Measurements from ENCODE around the gene SNRPA1.

Gene SNRPA1

GRCh38 chr15:101277943-101278564, 17.0 kb downstream of the SNRPA1 start:
- peaks cover 18 to 54% (median 36%) of the 10 kb centered on the region in 4 experiments for H3K36me3 ChIP-seq (ENCODE audit: control insufficient read depth in 4 of 4, insufficient read depth in 4 of 4, low read length in 3 of 4)
- H3K27ac ChIP-seq (ENCODE audit: insufficient read depth in 1 of 2, low read depth in 1 of 2, low read length in 2 of 2, poor library complexity in 1 of 2, severe bottlenecking in 2 of 2) = no peak overlapping the region
- CTCF ChIA-PET = interaction anchor here (1.2 to 3.2 kb wide), 2 partner anchors 11 to 363 kb away, joined by 4 to 25 read pairs; no protein-coding TSS in a partner anchor
- 94% methylated on average over 7 of the region's 12 CpGs for WGBS (ENCODE audit: insufficient coverage)
- H3K4me1 ChIP-seq (ENCODE audit: control extremely low read depth in 1 of 4, control insufficient read depth in 4 of 4, insufficient read depth in 4 of 4, low read length in 3 of 4) = peaks cover 5 to 16% (median 14%) of the 10 kb centered on the region in 4 experiments
- H3K9me3 ChIP-seq (ENCODE audit: control extremely low read depth in 1 of 5, control insufficient read depth in 4 of 5, insufficient read depth in 2 of 5, low read depth in 1 of 5, low read length in 4 of 5) = no peaks in the 10 kb centered on the region
- DNase-seq = no peak
- no peaks in the 10 kb centered on the region for H3K27me3 ChIP-seq (replicated peaks in 2 of 5; ENCODE audit: control insufficient read depth in 4 of 5, insufficient read depth in 5 of 5, low read length in 4 of 5)
- H3K4me3 ChIP-seq (ENCODE audit: control insufficient read depth in 1 of 7, extremely low read depth in 1 of 7, insufficient read depth in 4 of 7, low read depth in 2 of 7, low read length in 6 of 7) = peak overlapping the region in 6 of 7 experiments; percentile 80 to 98 (median 93)
- POLR2A ChIA-PET = interaction anchor here (0.6 to 1.1 kb wide), 2 partner anchors 17 to 230 kb away, joined by 3 read pairs; partner anchors contain the start of gene SNRPA1

DNA sequence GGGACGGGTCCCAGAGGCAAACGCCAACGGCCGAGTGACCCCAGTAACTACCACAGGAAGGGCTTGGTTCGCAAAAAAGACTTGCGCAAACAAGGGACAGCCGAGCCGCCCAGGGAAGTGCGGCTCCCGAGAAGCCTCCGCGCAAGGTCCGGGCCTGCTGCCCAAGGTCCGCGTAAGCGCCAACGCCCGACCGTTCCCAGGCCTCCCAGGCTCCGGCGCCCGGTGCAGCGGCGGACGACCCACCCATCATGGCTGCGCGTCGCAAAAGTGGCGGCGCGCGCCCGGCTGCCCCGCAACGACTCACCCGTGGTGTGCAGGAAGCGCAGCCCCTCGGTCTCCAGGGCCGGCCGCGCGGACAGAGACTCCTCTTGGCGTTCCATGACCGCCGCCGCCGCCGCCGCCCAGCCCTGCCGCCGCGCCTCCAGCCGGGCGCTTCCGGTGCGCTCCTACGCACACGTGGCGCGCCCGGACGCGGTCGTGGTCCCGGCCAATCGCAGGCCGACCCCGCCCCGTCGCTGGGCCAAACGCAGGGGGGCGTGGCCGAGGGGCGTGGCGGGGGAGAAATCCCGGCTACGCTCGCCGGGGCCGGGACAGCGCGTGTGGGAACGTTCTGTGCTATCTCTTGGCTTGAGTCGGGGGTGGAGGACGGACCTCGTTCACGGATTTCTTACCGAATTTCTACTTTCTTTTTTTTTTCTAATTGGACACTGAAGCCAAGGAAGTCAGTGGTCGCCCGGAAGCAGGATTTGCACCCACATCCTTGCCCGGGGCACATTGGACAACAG, 17.8 kb downstream of the SNRPA1 start, which contains the start of gene SELENOS:
TSS of gene SELENOS (minus strand) at position 448 of the 785 bp plus-strand sequence. CDS start at position 380, 68 bp downstream.
- Histone ChIP-seq H3K27ac (ENCODE audit: insufficient read depth in 1 of 2, low read depth in 1 of 2, low read length in 2 of 2, poor library complexity in 1 of 2, severe bottlenecking in 2 of 2) (peak within 1 kb of the TSS; percentile 74 to 85), H3K4me1 (ENCODE audit: control extremely low read depth in 1 of 4, control insufficient read depth in 4 of 4, insufficient read depth in 4 of 4, low read length in 3 of 4) (peaks cover 5 to 16% (median 14%) of the 10 kb centered on the region in 4 experiments), H3K9me3 (ENCODE audit: control extremely low read depth in 1 of 5, control insufficient read depth in 4 of 5, insufficient read depth in 2 of 5, low read depth in 1 of 5, low read length in 4 of 5) (no peaks in the 10 kb centered on the region), H3K4me3 (ENCODE audit: control insufficient read depth in 1 of 7, extremely low read depth in 1 of 7, insufficient read depth in 4 of 7, low read depth in 2 of 7, low read length in 6 of 7) (peak within 1 kb of the TSS; percentile 68 to 98 (median 92)), H3K27me3 (replicated peaks in 2 of 5; ENCODE audit: control insufficient read depth in 4 of 5, insufficient read depth in 5 of 5, low read length in 4 of 5) (no peaks in the 10 kb centered on the region), H3K36me3 (ENCODE audit: control insufficient read depth in 4 of 4, insufficient read depth in 4 of 4, low read length in 3 of 4) (peaks cover 23 to 54% (median 39%) of the 10 kb centered on the region in 4 experiments)
- DNase-seq = peak; percentile 83 to 87 (median 84)
- WGBS (ENCODE audit: insufficient coverage) = under 1% methylated on average over 90 of the region's 91 CpGs
- ChIA-PET POLR2A (no interaction called here), CTCF (interaction anchor here (0.9 to 1.0 kb wide), 3 partner anchors 9 to 363 kb away, joined by 3 to 8 read pairs (median 5); no protein-coding TSS in a partner anchor)

- DNase-seq = peak; percentile 48 to 81 (median 73)
- ChIA-PET POLR2A (interaction anchor here (1.1 kb wide), 1 partner anchor 11 kb away, joined by 3 read pairs; no protein-coding TSS in a partner anchor), CTCF (interaction anchor here (0.6 to 1.3 kb wide), 9 partner anchors 9 to 371 kb away, joined by 3 to 8 read pairs (median 4); no protein-coding TSS in a partner anchor)
- H3K27ac ChIP-seq (ENCODE audit: insufficient read depth in 1 of 2, low read depth in 1 of 2, low read length in 2 of 2, poor library complexity in 1 of 2, severe bottlenecking in 2 of 2) = peak overlapping the region; percentile 74 to 85
- H3K27me3 ChIP-seq (replicated peaks in 2 of 5; ENCODE audit: control insufficient read depth in 4 of 5, insufficient read depth in 5 of 5, low read length in 4 of 5) = no peaks in the 10 kb centered on the region
- no peaks in the 10 kb centered on the region for H3K9me3 ChIP-seq (ENCODE audit: control extremely low read depth in 1 of 5, control insufficient read depth in 4 of 5, insufficient read depth in 2 of 5, low read depth in 1 of 5, low read length in 4 of 5)
- peak overlapping the region; percentile 68 to 98 (median 92) for H3K4me3 ChIP-seq (ENCODE audit: control insufficient read depth in 1 of 7, extremely low read depth in 1 of 7, insufficient read depth in 4 of 7, low read depth in 2 of 7, low read length in 6 of 7)
- H3K36me3 ChIP-seq (ENCODE audit: control insufficient read depth in 4 of 4, insufficient read depth in 4 of 4, low read length in 3 of 4) = peaks cover 19 to 53% (median 40%) of the 10 kb centered on the region in 4 experiments
- H3K4me1 ChIP-seq (ENCODE audit: control extremely low read depth in 1 of 4, control insufficient read depth in 4 of 4, insufficient read depth in 4 of 4, low read length in 3 of 4) = peaks cover 5 to 16% (median 14%) of the 10 kb centered on the region in 4 experiments
- WGBS (ENCODE audit: insufficient coverage) = 22% methylated on average over 14 of the region's 14 CpGs
These were observed 18.5 kb downstream of the SNRPA1 start for GRCh38 chr15:101276501-101277037.

DNA sequence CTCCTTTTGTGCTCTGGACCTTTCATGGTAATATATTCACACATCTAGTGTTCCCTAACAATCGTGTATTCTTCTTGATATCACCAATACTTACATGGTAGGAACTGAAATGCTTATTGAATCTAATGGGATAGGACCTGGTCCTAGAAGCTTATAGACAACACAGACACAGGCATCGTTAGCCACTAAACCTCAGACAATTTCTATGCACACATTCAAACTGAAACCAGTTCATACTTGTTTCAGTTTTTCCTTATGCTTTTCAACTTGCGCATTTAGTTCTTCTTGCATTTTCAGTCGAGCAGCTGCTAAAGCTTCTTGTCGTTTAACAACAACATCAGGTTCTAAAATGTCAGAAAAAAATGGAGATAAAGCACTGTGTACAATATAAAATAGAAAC, 20.0 kb downstream of the SNRPA1 start:
- POLR2A ChIA-PET = no interaction called here
- Histone ChIP-seq H3K36me3 (ENCODE audit: control insufficient read depth in 4 of 4, insufficient read depth in 4 of 4, low read length in 3 of 4) (peaks cover 22 to 54% (median 43%) of the 10 kb centered on the region in 4 experiments), H3K27ac (ENCODE audit: insufficient read depth in 1 of 2, low read depth in 1 of 2, low read length in 2 of 2, poor library complexity in 1 of 2, severe bottlenecking in 2 of 2) (no peak overlapping the region), H3K4me3 (ENCODE audit: control insufficient read depth in 1 of 7, extremely low read depth in 1 of 7, insufficient read depth in 4 of 7, low read depth in 2 of 7, low read length in 6 of 7) (no peak overlapping the region), H3K27me3 (replicated peaks in 2 of 5; ENCODE audit: control insufficient read depth in 4 of 5, insufficient read depth in 5 of 5, low read length in 4 of 5) (no peaks in the 10 kb centered on the region), H3K4me1 (ENCODE audit: control extremely low read depth in 1 of 4, control insufficient read depth in 4 of 4, insufficient read depth in 4 of 4, low read length in 3 of 4) (peaks cover 5 to 16% (median 14%) of the 10 kb centered on the region in 4 experiments), H3K9me3 (ENCODE audit: control extremely low read depth in 1 of 5, control insufficient read depth in 4 of 5, insufficient read depth in 2 of 5, low read depth in 1 of 5, low read length in 4 of 5) (no peaks in the 10 kb centered on the region)
- CTCF ChIA-PET = interaction anchor here (1.2 kb wide), 1 partner anchor 10 kb away, joined by 3 read pairs; no protein-coding TSS in a partner anchor
- WGBS (ENCODE audit: insufficient coverage) = 100% methylated on average over 1 of the region's 5 CpGs
- DNase-seq = no peak

GRCh38 chr15:101273534-101273933, 21.5 kb downstream of the SNRPA1 start:
- Histone ChIP-seq H3K27me3 (replicated peaks in 2 of 5; ENCODE audit: control insufficient read depth in 4 of 5, insufficient read depth in 5 of 5, low read length in 4 of 5) (no peaks in the 10 kb centered on the region), H3K4me3 (ENCODE audit: control insufficient read depth in 1 of 7, extremely low read depth in 1 of 7, insufficient read depth in 4 of 7, low read depth in 2 of 7, low read length in 6 of 7) (no peak overlapping the region), H3K9me3 (ENCODE audit: control extremely low read depth in 1 of 5, control insufficient read depth in 4 of 5, insufficient read depth in 2 of 5, low read depth in 1 of 5, low read length in 4 of 5) (no peaks in the 10 kb centered on the region), H3K36me3 (ENCODE audit: control insufficient read depth in 4 of 4, insufficient read depth in 4 of 4, low read length in 3 of 4) (peaks cover 22 to 61% (median 49%) of the 10 kb centered on the region in 4 experiments), H3K4me1 (ENCODE audit: control extremely low read depth in 1 of 4, control insufficient read depth in 4 of 4, insufficient read depth in 4 of 4, low read length in 3 of 4) (peaks cover 5 to 16% (median 14%) of the 10 kb centered on the region in 4 experiments), H3K27ac (ENCODE audit: insufficient read depth in 1 of 2, low read depth in 1 of 2, low read length in 2 of 2, poor library complexity in 1 of 2, severe bottlenecking in 2 of 2) (no peak overlapping the region)
- ChIA-PET CTCF (interaction anchor here (1.0 to 2.1 kb wide), 7 partner anchors 9 to 382 kb away, joined by 3 to 8 read pairs (median 5); no protein-coding TSS in a partner anchor), POLR2A (no interaction called here)
- WGBS (ENCODE audit: insufficient coverage) = 78% methylated on average over 5 of the region's 5 CpGs
- no peak for DNase-seq

DNA sequence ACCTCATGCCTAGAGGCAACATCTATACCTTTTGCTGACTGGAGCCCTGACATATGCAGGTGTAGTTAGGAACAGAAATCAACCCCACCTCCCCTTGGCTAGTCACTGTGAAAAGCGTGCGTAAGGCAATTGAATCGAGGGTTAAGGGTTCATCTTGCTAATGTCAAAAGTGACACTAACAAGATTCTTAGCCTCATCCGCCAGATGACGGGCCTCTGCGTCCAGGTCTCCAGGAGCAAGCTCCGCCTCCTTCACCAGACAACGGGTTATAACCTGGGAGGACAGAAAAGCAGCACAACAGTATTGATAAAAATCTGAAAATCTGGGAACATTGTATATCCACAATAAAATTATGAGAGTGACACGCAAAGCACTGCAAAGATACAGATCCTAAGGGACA, 22.5 kb downstream of the SNRPA1 start:
- peaks cover 5 to 12% (median 10%) of the 10 kb centered on the region in 4 experiments for H3K4me1 ChIP-seq (ENCODE audit: control extremely low read depth in 1 of 4, control insufficient read depth in 4 of 4, insufficient read depth in 4 of 4, low read length in 3 of 4)
- no peak overlapping the region for H3K27ac ChIP-seq (ENCODE audit: insufficient read depth in 1 of 2, low read depth in 1 of 2, low read length in 2 of 2, poor library complexity in 1 of 2, severe bottlenecking in 2 of 2)
- no peak for DNase-seq
- no peak overlapping the region for H3K4me3 ChIP-seq (ENCODE audit: control insufficient read depth in 1 of 7, extremely low read depth in 1 of 7, insufficient read depth in 4 of 7, low read depth in 2 of 7, low read length in 6 of 7)
- no peaks in the 10 kb centered on the region for H3K27me3 ChIP-seq (replicated peaks in 2 of 5; ENCODE audit: control insufficient read depth in 4 of 5, insufficient read depth in 5 of 5, low read length in 4 of 5)
- CTCF ChIA-PET = interaction anchor here (1.0 to 2.1 kb wide), 5 partner anchors 10 to 383 kb away, joined by 3 to 7 read pairs (median 5); no protein-coding TSS in a partner anchor
- H3K36me3 ChIP-seq (ENCODE audit: control insufficient read depth in 4 of 4, insufficient read depth in 4 of 4, low read length in 3 of 4) = peaks cover 22 to 61% (median 49%) of the 10 kb centered on the region in 4 experiments
- POLR2A ChIA-PET = no interaction called here
- no peaks in the 10 kb centered on the region for H3K9me3 ChIP-seq (ENCODE audit: control extremely low read depth in 1 of 5, control insufficient read depth in 4 of 5, insufficient read depth in 2 of 5, low read depth in 1 of 5, low read length in 4 of 5)
- WGBS (ENCODE audit: insufficient coverage) = 93% methylated on average over 3 of the region's 9 CpGs

All from common myeloid progenitor, CD34-positive (primary cell).